ENCODE results near the gene NUP205.

DNA sequence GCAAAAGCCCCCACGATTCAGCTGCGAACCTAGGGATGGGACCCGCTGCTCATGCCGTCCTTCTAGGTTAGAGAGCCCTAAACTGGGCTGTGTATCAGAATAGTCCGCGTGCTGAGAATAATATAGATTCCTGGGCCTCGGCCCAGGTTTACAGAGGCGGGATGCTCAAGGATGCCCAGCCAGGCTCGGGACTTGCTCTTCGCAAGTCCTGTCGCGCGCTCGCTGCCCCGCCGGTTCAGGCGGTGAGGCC, 104.3 kb downstream of the NUP205 start:
- TF ChIP-seq CTCF (IDR thresholded peaks at IDR 0.05): no peak
- TF ChIP-seq POLR2A (IDR thresholded peaks at IDR 0.05): no peak

All from right lobe of liver (tissue), 4 donors.